Effector memory CD8-positive, alpha-beta T cell (primary cell): ENCODE results near the gene EEF1AKMT1.
"Not testable (repeated sequence)": the region's sequence is repeated elsewhere in the genome, so short reads cannot be mapped to it uniquely, and the experiment has no call there.

ENCODE experiments used
- ATAC-seq: fragments of 150-1000 bp; cut with Tn5 transposase; replicated peaks from 2 replicates; pipeline ENCODE4 v1.10.0; 2021; ENCODE audit warnings: mild to moderate bottlenecking, moderate library complexity
- DNase-seq, 3 experiments: peaks; one replicate each; pipeline ENCODE4 v3.0.0; 2021
- H3K27ac Mint-ChIP-seq, 2 donors: one replicate each; pipeline ENCODE4 v1.8.0; 2022; ENCODE audit warnings: mild to moderate bottlenecking in 2 of 2, mixed read lengths in 2 of 2, moderate library complexity in 2 of 2
- H3K27me3 Mint-ChIP-seq, 2 donors: one replicate each; pipeline ENCODE4 v1.8.0; 2022; ENCODE audit warnings: mixed read lengths in 2 of 2
- H3K36me3 Mint-ChIP-seq: one replicate; pipeline ENCODE4 v1.8.0; 2022; ENCODE audit warnings: mild to moderate bottlenecking, moderate library complexity, mixed read lengths; ENCODE audit not compliant: insufficient read depth
- H3K4me1 Mint-ChIP-seq, 2 donors: one replicate each; pipeline ENCODE4 v1.8.0; 2022; ENCODE audit warnings: low read depth in 2 of 2, mixed read lengths in 2 of 2
- H3K4me3 Mint-ChIP-seq, 2 donors: one replicate each; pipeline ENCODE4 v1.8.0; 2022; ENCODE audit warnings: mild to moderate bottlenecking in 2 of 2, mixed read lengths in 2 of 2, moderate library complexity in 2 of 2
- H3K9me3 Mint-ChIP-seq, 2 donors: one replicate each; pipeline ENCODE4 v1.8.0; 2022; ENCODE audit warnings: mixed read lengths in 2 of 2

The EEF1AKMT1 gene

DNA sequence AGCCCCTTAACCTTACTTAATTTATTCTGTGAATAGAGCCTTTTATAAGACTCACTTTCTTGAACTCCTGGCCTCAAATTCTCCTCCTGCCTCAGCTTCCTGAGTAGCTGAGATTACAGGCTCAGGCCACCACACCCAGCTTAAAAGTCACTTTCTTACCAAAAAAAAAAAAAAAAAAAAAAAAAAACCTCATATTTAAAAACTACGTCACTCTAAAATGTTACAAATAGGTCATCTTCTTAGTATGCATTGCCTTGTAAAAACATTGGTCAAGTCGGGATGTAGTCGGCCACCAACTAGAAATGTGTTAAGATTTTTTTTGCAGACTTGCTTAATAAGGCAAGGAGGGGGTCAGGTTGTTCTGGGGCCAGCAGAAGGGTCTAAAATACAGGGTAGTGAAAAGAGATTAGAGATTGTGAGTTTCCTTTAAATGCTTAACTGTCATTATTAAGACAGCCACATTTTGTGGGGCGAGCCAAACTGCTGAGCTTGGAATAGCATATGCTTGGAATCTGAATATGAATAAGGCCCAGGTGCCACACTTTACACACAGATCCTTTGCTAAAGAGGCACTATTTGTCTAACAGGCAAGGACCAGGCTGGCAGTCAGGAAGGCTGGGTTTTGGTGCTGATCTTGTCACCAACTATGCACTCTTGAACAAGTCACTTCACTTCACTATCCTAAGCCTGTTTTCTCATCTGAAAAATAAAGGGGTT, 86.7 kb downstream of the EEF1AKMT1 start:
- ATAC-seq: no peak

DNA sequence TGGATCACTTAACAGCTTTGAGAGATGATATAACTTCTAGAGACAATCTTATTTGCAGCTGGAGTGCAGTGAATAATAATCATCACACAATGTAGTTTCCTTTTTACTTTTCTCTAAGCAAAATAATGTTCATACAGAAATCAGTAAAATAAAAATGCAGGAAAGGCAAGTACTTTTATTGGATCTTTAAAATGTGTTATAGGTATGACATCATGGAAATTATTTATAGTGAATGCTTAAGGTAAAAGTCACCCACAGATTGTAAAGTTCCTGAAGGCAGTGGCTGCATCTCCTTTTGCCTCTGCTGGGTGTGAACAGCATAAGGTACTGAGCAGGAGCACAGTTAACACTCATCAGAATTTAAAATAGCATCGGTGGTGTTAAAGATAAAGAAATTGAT, 87.6 kb downstream of the EEF1AKMT1 start:
- no peaks in the 10 kb centered on the region for H3K27me3 Mint-ChIP-seq
- H3K27ac Mint-ChIP-seq: no peak overlapping the region
- no peaks in the 10 kb centered on the region for H3K9me3 Mint-ChIP-seq
- peaks cover 3% of the 10 kb centered on the region for H3K36me3 Mint-ChIP-seq
- H3K4me1 Mint-ChIP-seq: no peaks in the 10 kb centered on the region
- ATAC-seq: no peak
- no peak for DNase-seq
- H3K4me3 Mint-ChIP-seq: no peak overlapping the region

More for the DNA sequence above, 86.7 kb downstream of the EEF1AKMT1 start:
- DNase-seq: no peak
- H3K27ac Mint-ChIP-seq: no peak overlapping the region
- H3K27me3 Mint-ChIP-seq: no peaks in the 10 kb centered on the region
- no peak overlapping the region for H3K4me3 Mint-ChIP-seq
- no peaks in the 10 kb centered on the region for H3K9me3 Mint-ChIP-seq
- H3K4me1 Mint-ChIP-seq: no peaks in the 10 kb centered on the region
- peaks cover 3% of the 10 kb centered on the region for H3K36me3 Mint-ChIP-seq

DNA sequence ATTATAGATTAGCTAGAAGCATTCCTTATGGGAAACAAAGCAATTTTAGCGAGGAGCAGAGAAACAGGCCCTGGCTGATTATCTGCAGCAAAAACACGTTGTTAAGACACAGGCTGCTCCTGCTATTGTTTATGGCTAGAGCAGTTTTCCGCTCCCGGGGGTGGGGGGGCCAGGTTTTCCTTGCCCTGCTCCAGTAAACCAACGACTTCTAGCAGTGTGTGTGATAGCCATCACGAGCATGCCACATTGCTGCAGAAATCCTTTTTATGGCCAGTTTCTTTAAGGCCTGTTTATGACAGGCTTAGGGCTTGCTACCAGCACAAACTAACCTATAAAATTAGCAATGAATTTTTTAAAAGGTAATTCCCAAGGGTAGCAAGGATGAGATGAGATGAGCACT, 88.7 kb downstream of the EEF1AKMT1 start:
- Mint-ChIP-seq H3K27me3 (no peaks in the 10 kb centered on the region), H3K9me3 (no peaks in the 10 kb centered on the region), H3K4me3 (no peak overlapping the region), H3K27ac (no peak overlapping the region), H3K4me1 (no peaks in the 10 kb centered on the region), H3K36me3 (peaks cover 3% of the 10 kb centered on the region)
- no peak for DNase-seq
- no peak for ATAC-seq

- Mint-ChIP-seq H3K9me3 (no peaks in the 10 kb centered on the region), H3K4me1 (no peaks in the 10 kb centered on the region), H3K27ac (no peak overlapping the region), H3K36me3 (peaks cover 3% of the 10 kb centered on the region), H3K4me3 (no peak overlapping the region), H3K27me3 (no peaks in the 10 kb centered on the region)
- ATAC-seq (no peak), DNase-seq (no peak)
These were observed 89.2 kb downstream of the EEF1AKMT1 start for GRCh38 chr13:20684546-20684945.

DNA sequence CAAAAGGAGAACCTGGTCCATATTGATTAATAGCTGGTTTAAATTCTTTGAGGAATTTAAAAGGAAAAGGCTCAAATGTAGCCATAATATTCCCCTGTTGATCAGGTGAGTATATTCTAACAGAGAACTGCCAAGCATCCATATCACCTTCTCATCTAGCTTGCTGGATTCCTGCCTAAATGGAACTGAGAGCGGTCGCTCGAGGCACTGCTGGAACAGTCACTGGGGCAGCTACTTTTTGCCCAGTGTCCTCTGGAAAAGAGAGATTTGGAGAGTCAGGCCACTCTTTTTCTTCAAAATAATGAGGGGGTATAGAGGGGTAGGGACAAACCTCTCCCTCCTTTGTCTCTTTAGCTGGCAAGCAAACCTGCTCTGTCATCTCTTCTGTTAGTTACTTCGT, 89.7 kb downstream of the EEF1AKMT1 start:
- DNase-seq: no peak
- ATAC-seq: no peak
- H3K27me3 Mint-ChIP-seq: no peaks in the 10 kb centered on the region
- H3K27ac Mint-ChIP-seq: no peak overlapping the region
- H3K9me3 Mint-ChIP-seq: no peaks in the 10 kb centered on the region
- peaks cover 3% of the 10 kb centered on the region for H3K36me3 Mint-ChIP-seq
- no peaks in the 10 kb centered on the region for H3K4me1 Mint-ChIP-seq
- H3K4me3 Mint-ChIP-seq: no peak overlapping the region

- H3K4me3 Mint-ChIP-seq: no peak overlapping the region
- peaks cover 3% of the 10 kb centered on the region for H3K36me3 Mint-ChIP-seq
- no peaks in the 10 kb centered on the region for H3K4me1 Mint-ChIP-seq
- no peak for DNase-seq
- H3K27me3 Mint-ChIP-seq: no peaks in the 10 kb centered on the region
- no peak for ATAC-seq
- no peaks in the 10 kb centered on the region for H3K9me3 Mint-ChIP-seq
- no peak overlapping the region for H3K27ac Mint-ChIP-seq
These were observed 91.7 kb downstream of the EEF1AKMT1 start for GRCh38 chr13:20682061-20682460.

GRCh38 chr13:20681481-20681880, 92.3 kb downstream of the EEF1AKMT1 start:
- ATAC-seq, DNase-seq, H3K9me3 Mint-ChIP-seq, H3K27me3 Mint-ChIP-seq, H3K4me1 Mint-ChIP-seq, H3K4me3 Mint-ChIP-seq, H3K27ac Mint-ChIP-seq, H3K36me3 Mint-ChIP-seq: not testable (repeated sequence)

- Mint-ChIP-seq H3K27ac (no peak overlapping the region), H3K9me3 (no peaks in the 10 kb centered on the region), H3K4me3 (no peak overlapping the region), H3K36me3 (peaks cover 3% of the 10 kb centered on the region), H3K27me3 (no peaks in the 10 kb centered on the region), H3K4me1 (no peaks in the 10 kb centered on the region)
- no peak for DNase-seq
- no peak for ATAC-seq
These were observed 93.2 kb downstream of the EEF1AKMT1 start for GRCh38 chr13:20680416-20681080.

GRCh38 chr13:20679879-20680278, 93.9 kb downstream of the EEF1AKMT1 start:
- no peak overlapping the region for H3K4me3 Mint-ChIP-seq
- no peaks in the 10 kb centered on the region for H3K4me1 Mint-ChIP-seq
- no peak for ATAC-seq
- H3K36me3 Mint-ChIP-seq: peaks cover 2% of the 10 kb centered on the region
- no peaks in the 10 kb centered on the region for H3K27me3 Mint-ChIP-seq
- H3K9me3 Mint-ChIP-seq: no peaks in the 10 kb centered on the region
- DNase-seq: no peak
- no peak overlapping the region for H3K27ac Mint-ChIP-seq
